Right cardiac atrium (tissue), 5 donors: ENCODE measurements around the gene IFFO2. TPM values are rescaled to one million over a fixed set of nuclear protein-coding genes. Genes with fewer than 3 reads are reported as not detected.

Experiments used
- ATAC-seq, 2 donors: fragments of 200-7000 bp; cut with Tn5 transposase; one replicate each; pipeline versions ENCODE4 v1.8.0 to v1.9.1; 2020; ENCODE audit warnings: moderate library complexity in 2 of 2, mild to moderate bottlenecking in 1 of 2
- DNase-seq, 3 donors: peaks; one replicate each; pipeline ENCODE4 v3.0.0-alpha.2; 2020
- H3K27ac ChIP-seq: one replicate; pipeline ENCODE4 v1.5.1; 2013; ENCODE audit warnings: mild to moderate bottlenecking, low read length, control low read depth, moderate library complexity
- H3K27me3 ChIP-seq: one replicate; pipeline ENCODE4 v1.6.1; 2013; ENCODE audit not compliant: control insufficient read depth, insufficient read depth
- H3K4me1 ChIP-seq: one replicate; pipeline ENCODE4 v1.6.1; 2013; ENCODE audit warnings: low read length; ENCODE audit not compliant: control insufficient read depth, insufficient read depth
- H3K4me3 ChIP-seq: one replicate; pipeline ENCODE4 v1.5.1; 2013; ENCODE audit warnings: low read length, control low read depth
- H3K9me3 ChIP-seq: one replicate; pipeline ENCODE4 v1.6.1; 2013; ENCODE audit warnings: low read length; ENCODE audit not compliant: control insufficient read depth
- WGBS: extraction: QIAGEN DNeasy Blood & Tissue Kit; methylation state at CpG from one replicate; pipeline ENCODE4 v1.1.7; 2013; 5-methylcytosine and 5-hydroxymethylcytosine counted together
- intact Hi-C, 4 donors: fragments of 100-400 bp; cut with DNase I; formaldehyde crosslinking; loops; one replicate each; pipeline versions ENCODE4 v1.11.0 to v1.14.0; 2022 to 2023
- microRNA-seq, 2 donors: library from miRNA; unstranded; fragments of <30 nt; microRNA quantifications; one replicate each; pipeline ENCODE4 v1.2.0, GENCODE V29; 2020 to 2021
- polyA plus RNA-seq: library from polyadenylated mRNA; stranded (reverse); fragments of 200-250 nt; gene quantifications from one replicate; pipeline ENCODE4 v1.2.3, GENCODE V29; 2013
- total RNA-seq, 4 donors: library from RNA; stranded (reverse); fragmentation: NEBNext Ultra II Directional; extraction: Animal tissue kit (Norgen Biotek cat#: 25700); gene quantifications; one replicate each; pipeline ENCODE4 v1.2.1, GENCODE V29; 2021
- donor health status: healthy with polysubstance abuse.
- donor health status: DM: no; HTN: yes; CAD: no.
- donor health status: DM: no; HTN: no; CAD: no.
- donor health status: DM: no; HTN: yes; CAD: no; lungs with severe emphysema.
- donor health status: DM: yes; HTN: yes; CAD: no.

IFFO2 gene
- total and polyA plus RNA-seq, 5 donors, result 5.0 to 12.7 (median 7.3) TPM

DNA sequence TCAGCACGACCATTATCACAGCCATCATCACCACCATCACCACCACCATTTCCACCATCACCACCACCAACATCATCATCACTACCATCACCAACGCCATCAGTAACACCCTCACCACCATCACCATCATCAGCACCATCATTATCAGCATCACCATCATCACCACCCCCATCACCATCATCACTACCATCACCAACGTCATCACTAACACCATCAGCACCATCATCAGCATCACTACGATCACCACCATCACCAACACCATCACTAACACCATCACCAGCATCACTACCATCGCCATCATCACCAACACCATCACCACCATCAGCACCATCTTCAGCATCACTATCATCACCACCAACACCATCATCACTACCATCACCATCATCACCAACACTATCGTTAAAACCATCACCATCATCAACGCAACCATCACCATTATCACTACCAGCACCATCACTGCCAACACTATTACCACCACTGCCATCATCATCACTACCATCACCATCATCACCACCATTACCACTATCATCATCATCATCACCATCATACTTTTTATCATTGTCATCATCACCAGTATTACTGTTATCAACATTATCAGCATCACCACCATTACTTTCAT, 98.3 kb downstream of the IFFO2 start:
- ATAC-seq (no peak), DNase-seq (no peak)
- no peaks in the 10 kb centered on the region for H3K9me3 ChIP-seq
- intact Hi-C loops, result no loop called here
- H3K27me3 ChIP-seq, result no peaks in the 10 kb centered on the region
- no peak overlapping the region for H3K4me3 ChIP-seq
- no peaks in the 10 kb centered on the region for H3K4me1 ChIP-seq
- WGBS, result 90% methylated on average over 7 of the region's 7 CpGs
- H3K27ac ChIP-seq, result no peak overlapping the region

GRCh38 chr1:18856435-18856834, 100.0 kb downstream of the IFFO2 start:
- intact Hi-C loops, result no loop called here
- no peaks in the 10 kb centered on the region for H3K27me3 ChIP-seq
- no peak overlapping the region for H3K27ac ChIP-seq
- no peaks in the 10 kb centered on the region for H3K4me1 ChIP-seq
- no peak overlapping the region for H3K4me3 ChIP-seq
- H3K9me3 ChIP-seq, result no peaks in the 10 kb centered on the region
- WGBS, result 96% methylated on average over 1 of the region's 1 CpG
- ATAC-seq, result no peak
- DNase-seq, result no peak

- H3K4me3 ChIP-seq, result no peak overlapping the region
- H3K27ac ChIP-seq, result no peak overlapping the region
- intact Hi-C loops, result no loop called here
- no peak for DNase-seq
- H3K9me3 ChIP-seq, result no peaks in the 10 kb centered on the region
- H3K4me1 ChIP-seq, result no peaks in the 10 kb centered on the region
- ATAC-seq, result no peak
- no peaks in the 10 kb centered on the region for H3K27me3 ChIP-seq
- WGBS, result 66% methylated on average over 6 of the region's 6 CpGs
These were observed 100.9 kb downstream of the IFFO2 start for GRCh38 chr1:18855573-18855972.

DNA sequence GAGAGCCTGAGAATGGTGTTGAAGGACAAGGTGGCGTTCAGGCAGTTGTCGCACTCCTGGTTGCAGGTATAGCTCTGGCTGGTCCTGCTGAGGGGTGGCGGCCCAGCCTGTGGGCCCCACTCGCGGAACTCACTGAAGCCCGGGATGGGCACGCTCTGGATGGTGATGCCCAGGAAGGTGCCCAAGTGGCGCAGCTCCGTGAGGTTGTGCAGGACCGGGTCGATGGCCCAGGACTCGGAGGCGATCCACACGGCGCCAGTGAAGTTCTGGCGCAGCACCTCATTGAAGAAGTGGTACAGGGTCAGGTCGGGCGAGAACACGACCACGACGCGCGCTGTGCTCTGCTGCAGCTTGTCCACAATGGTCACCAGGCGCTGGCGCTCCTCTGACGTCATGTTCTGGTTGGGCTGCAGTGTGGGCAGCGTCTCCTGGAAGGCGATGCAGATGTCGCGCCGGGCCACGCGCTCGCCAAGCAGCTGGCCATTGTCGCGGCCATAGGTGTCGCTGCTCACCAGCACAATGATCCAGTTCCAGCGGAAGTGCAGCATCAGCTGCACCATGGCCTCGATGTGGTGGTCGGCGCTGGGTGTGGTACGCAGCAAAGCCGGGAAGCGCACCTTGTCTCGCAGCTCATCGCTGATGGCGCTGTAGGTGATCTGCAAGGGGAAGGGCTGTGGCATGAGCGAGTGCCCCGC, 102.0 kb downstream of the IFFO2 start:
- DNase-seq (no peak), ATAC-seq (no peak)
- no peaks in the 10 kb centered on the region for H3K27me3 ChIP-seq

More for the DNA sequence above, 102.0 kb downstream of the IFFO2 start:
- no peak overlapping the region for H3K4me3 ChIP-seq
- no peaks in the 10 kb centered on the region for H3K4me1 ChIP-seq
- H3K9me3 ChIP-seq, result no peaks in the 10 kb centered on the region
- H3K27ac ChIP-seq, result no peak overlapping the region
- WGBS, result 87% methylated on average over 49 of the region's 49 CpGs
- intact Hi-C loops, result no loop called here

Small RNA genes lying within 50 kb of the gene (microRNA-seq; reads per million reads assigned to microRNA genes)
- 0 reads per million in 2 donors for gene MIR1290
- gene MIR4695, result 0 reads per million in 2 donors

Other genes with a start within 250 kb of the IFFO2 start
- not detected for gene TAS1R2, start 97.0 kb downstream of the IFFO2 start, total RNA-seq
- not detected for gene TAS1R2, start 97.0 kb downstream of the IFFO2 start, polyA plus RNA-seq
- gene ALDH4A1, start 54.1 kb downstream of the IFFO2 start, total RNA-seq, result 10 to 100 TPM; 22.2 to 35.5 (median 27.1) TPM
- gene ALDH4A1, start 54.1 kb downstream of the IFFO2 start, polyA plus RNA-seq, result 23.6 TPM